Measurements from ENCODE around the gene FUS. TPM values are rescaled to one million over a fixed set of nuclear protein-coding genes. Genes with fewer than 3 reads are reported as not detected.
A peak's percentile ranks its signal among the peaks of the same experiment; 100 is the strongest.

FUS gene
- total and polyA plus RNA-seq, 2 of the 13 experiments (the other 11 are each of a cell fraction or from before 2014, with no cell fraction given): 68.1 to 168 TPM

DNA sequence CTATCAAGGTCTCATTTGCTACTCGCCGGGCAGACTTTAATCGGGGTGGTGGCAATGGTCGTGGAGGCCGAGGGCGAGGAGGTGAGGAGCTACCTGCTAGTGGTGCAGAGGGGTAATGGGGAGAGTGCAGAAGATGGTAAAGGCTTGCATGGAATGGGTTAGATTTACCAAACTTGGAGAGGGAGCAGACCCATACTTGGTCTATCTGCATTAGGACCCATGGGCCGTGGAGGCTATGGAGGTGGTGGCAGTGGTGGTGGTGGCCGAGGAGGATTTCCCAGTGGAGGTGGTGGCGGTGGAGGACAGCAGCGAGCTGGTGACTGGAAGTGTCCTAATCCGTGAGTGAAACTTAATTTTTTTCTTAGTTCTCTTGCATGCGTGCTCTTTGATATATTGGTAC, 10.1 kb downstream of the FUS start (continued):
- TF ChIP-seq GTF3A (CRISPR knock-in tag; conservative IDR thresholded peaks at IDR 0.05) (no peak), REL (CRISPR knock-in tag; conservative IDR thresholded peaks at IDR 0.05) (no peak)
- TF ChIP-seq, protein P1, sequence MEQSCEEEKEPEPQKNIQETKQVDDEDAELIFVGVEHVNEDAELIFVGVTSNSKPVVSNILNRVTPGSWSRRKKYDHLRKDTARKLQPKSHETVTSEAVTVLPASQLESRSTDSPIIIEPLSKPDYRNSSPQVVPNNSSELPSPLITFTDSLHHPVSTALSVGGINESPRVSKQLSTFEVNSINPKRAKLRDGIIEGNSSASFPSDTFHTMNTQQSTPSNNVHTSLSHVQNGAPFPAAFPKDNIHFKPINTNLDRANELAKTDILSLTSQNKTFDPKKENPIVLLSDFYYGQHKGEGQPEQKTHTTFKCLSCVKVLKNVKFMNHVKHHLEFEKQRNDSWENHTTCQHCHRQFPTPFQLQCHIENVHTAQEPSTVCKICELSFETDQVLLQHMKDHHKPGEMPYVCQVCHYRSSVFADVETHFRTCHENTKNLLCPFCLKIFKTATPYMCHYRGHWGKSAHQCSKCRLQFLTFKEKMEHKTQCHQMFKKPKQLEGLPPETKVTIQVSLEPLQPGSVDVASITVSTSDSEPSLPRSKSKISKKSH (CRISPR knock-in tag; IDR thresholded peaks at IDR 0.05; ENCODE audit: borderline replicate concordance): 0 out of 2 replicates have a peak, but pooled peaks have one; percentile 18

DNA sequence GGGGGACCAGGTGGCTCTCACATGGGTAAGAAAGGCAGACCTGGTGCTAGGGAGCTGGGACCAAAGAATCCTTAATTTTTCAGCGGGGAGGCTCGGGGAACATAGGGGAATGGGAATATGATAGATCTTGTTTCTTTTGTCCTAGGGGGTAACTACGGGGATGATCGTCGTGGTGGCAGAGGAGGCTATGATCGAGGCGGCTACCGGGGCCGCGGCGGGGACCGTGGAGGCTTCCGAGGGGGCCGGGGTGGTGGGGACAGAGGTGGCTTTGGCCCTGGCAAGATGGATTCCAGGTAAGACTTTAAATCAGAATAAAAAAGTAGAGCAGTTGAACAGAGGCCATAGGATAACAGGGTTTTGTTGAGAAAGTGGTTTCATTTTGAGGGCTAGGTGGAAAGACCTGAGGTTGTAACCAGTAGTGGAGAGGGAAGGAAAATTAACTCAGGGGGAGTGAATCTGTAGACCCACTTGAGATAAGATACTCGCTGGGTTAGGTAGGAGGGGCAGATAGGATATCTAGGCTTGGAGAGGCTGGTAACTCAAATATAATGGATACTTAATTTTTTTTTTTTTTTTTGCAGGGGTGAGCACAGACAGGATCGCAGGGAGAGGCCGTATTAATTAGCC, 11.0 kb downstream of the FUS start:
- no peak overlapping the region for H3K9ac ChIP-seq (ENCODE audit: insufficient read depth, low read depth, low read length)
- peaks cover 57% of the 10 kb centered on the region for H4K20me1 ChIP-seq (ENCODE audit: insufficient read depth, low read length)
- peaks cover 53 to 93% of the 10 kb centered on the region in 2 experiments for H3K36me3 ChIP-seq (replicated peaks in 1 of 2; ENCODE audit: control insufficient read depth in 1 of 2, insufficient read depth in 2 of 2, low read length in 2 of 2)
- in situ Hi-C loops (cut with HindIII; ENCODE audit: extremely low pct_ligation_motif_present, low pct_unique_long_range_greater_than_20kb): no loop called here
- peaks cover 8% of the 10 kb centered on the region for H3K79me2 ChIP-seq (ENCODE audit: insufficient read depth, low read length)
- ATAC-seq (no peak), DNase-seq (ENCODE audit: low spot score) (no peak), FAIRE-seq (no peak)
- H3K27me3 ChIP-seq (ENCODE audit: control insufficient read depth in 1 of 2, insufficient read depth in 2 of 2, low read length in 2 of 2): no peaks in the 10 kb centered on the region
- H3K4me1 ChIP-seq (ENCODE audit: insufficient read depth, low read length): peaks cover 8% of the 10 kb centered on the region; the same call in 1 of the 2 replicates
- ChIA-PET CTCF (ENCODE audit: low intra/inter-chr PET ratio, low total read pairs) (no interaction called here), POLR2A (interaction anchor here (0.8 to 2.6 kb wide), 3 partner anchors 7 to 11 kb away, joined by 3 to 13 read pairs (median 7); partner anchors contain the start of gene FUS)
- H3K27ac ChIP-seq (ENCODE audit: extremely low read length, insufficient read depth, low read length): no peak overlapping the region
- TF ChIP-seq POLR2G (IDR thresholded peaks at IDR 0.05; ENCODE audit: low read depth, low read length) (0 out of 2 replicates have a peak, but pooled peaks have one; percentile 33), POLR2AphosphoS2 (IDR thresholded peaks at IDR 0.05; ENCODE audit: low read depth, low read length) (peak; percentile 76; the same call in 1 of the 2 replicates), RBFOX2 (IDR thresholded peaks at IDR 0.05; ENCODE audit: low read depth, low read length) (peak; percentile 59; the same call in 1 of the 2 replicates), EZH2 (conservative IDR thresholded peaks at IDR 0.05; ENCODE audit: low read depth, low read length) (no peak), NFE2L2 (IDR thresholded peaks at IDR 0.05; ENCODE audit: low read length) (no peak), POLR2A (IDR thresholded peaks at IDR 0.05; ENCODE audit: insufficient read depth in 1 of 2, low read depth in 2 of 2, low read length in 2 of 2) (peak in 1 of 2 experiments; percentile 36; a peak in 1 of 4 replicates), AGO2 (optimal IDR thresholded peaks at IDR 0.05; ENCODE audit: low read depth, low read length) (peak; percentile 52), CCDC6 (CRISPR knock-in tag; IDR thresholded peaks at IDR 0.05) (no peak), TBX3 (IDR thresholded peaks at IDR 0.05; ENCODE audit: borderline replicate concordance) (no peak)
- TF ChIP-seq, protein P2, sequence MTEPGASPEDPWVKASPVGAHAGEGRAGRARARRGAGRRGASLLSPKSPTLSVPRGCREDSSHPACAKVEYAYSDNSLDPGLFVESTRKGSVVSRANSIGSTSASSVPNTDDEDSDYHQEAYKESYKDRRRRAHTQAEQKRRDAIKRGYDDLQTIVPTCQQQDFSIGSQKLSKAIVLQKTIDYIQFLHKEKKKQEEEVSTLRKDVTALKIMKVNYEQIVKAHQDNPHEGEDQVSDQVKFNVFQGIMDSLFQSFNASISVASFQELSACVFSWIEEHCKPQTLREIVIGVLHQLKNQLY (CRISPR knock-in tag; IDR thresholded peaks at IDR 0.05): no peak
- H3K9me3 ChIP-seq (ENCODE audit: low read length): no peaks in the 10 kb centered on the region
- no peak overlapping the region for H2AFZ ChIP-seq (ENCODE audit: low read length)
- H3K4me3 ChIP-seq (replicated peaks in 1 of 3; ENCODE audit: insufficient read depth in 1 of 3, low read depth in 2 of 3, low read length in 3 of 3): no peak overlapping the region
- 98% methylated on average over 17 of the region's 17 CpGs for WGBS (ENCODE audit: low lambda C conversion rate)
- no peak overlapping the region for H3K4me2 ChIP-seq (ENCODE audit: low read depth, low read length)
- BruUV-seq (replicated peaks): no TSS peak
- intact Hi-C loops (cut with micrococcal nuclease; ENCODE audit: unreplicated experiment): no loop called here

Data from HepG2 (cell line).